Measurements from ENCODE around the gene SLC35A3. TPM values are rescaled to one million over a fixed set of nuclear protein-coding genes. Genes with fewer than 3 reads are reported as not detected.

The SLC35A3 gene
- total and polyA plus RNA-seq, 10 of the 15 experiments (the other 5 are each of a cell fraction or from before 2014, with no cell fraction given), result 3.6 to 24.3 (median 15.4) TPM

- SMC1A ChIA-PET (ENCODE audit: uncharacterized antibody, unreplicated experiment), result interaction anchor here (0.7 kb wide), 1 partner anchor 110 kb away, joined by 4 read pairs; no protein-coding TSS in a partner anchor
- no peak overlapping the region for H3K4me2 ChIP-seq (ENCODE audit: control insufficient read depth, insufficient read depth)
- no peaks in the 10 kb centered on the region for H3K36me3 ChIP-seq (ENCODE audit: control insufficient read depth in 2 of 2, insufficient read depth in 2 of 2, low read length in 1 of 2)
- H3K9ac ChIP-seq (ENCODE audit: control insufficient read depth, insufficient read depth, low read length), result no peak overlapping the region
- no peak for FAIRE-seq
- CTCF ChIA-PET, result no interaction called here
- peak; percentile 27; the same call in 1 of the 3 replicates for ATAC-seq
- RAD21 ChIA-PET (ENCODE audit: unreplicated experiment), result no interaction called here
- no peaks in the 10 kb centered on the region for H3K27me3 ChIP-seq (replicated peaks in 1 of 2; ENCODE audit: control insufficient read depth in 2 of 2, insufficient read depth in 2 of 2, low read length in 1 of 2)
- intact Hi-C loops (cut with micrococcal nuclease; ENCODE audit: unreplicated experiment) (no loop called here), in situ Hi-C loops (cut with MboI) (no loop called here)
- no peaks in the 10 kb centered on the region for H4K20me1 ChIP-seq (ENCODE audit: control insufficient read depth, insufficient read depth)
- no peak overlapping the region for H3K27ac ChIP-seq (ENCODE audit: control insufficient read depth, insufficient read depth)
- H3K4me1 ChIP-seq (ENCODE audit: control insufficient read depth, insufficient read depth, low read length), result no peaks in the 10 kb centered on the region; the same call in 1 of the 2 replicates
- no peak overlapping the region for H3K4me3 ChIP-seq
- 100% methylated on average over 1 of the region's 1 CpG for WGBS (ENCODE audit: insufficient coverage, insufficient replicate concordance, low lambda C conversion rate, missing lambda C conversion rate)
- TF ChIP-seq IKZF1 (conservative IDR thresholded peaks at IDR 0.05) (no peak), IKZF2 (IDR thresholded peaks at IDR 0.05) (no peak), ASH2L (IDR thresholded peaks at IDR 0.05; ENCODE audit: borderline replicate concordance, low read depth) (no peak), CHD2 (IDR thresholded peaks at IDR 0.05; ENCODE audit: borderline replicate concordance, low read depth, low read length) (no peak), RELB (IDR thresholded peaks at IDR 0.05; ENCODE audit: low read depth) (no peak), PKNOX1 (IDR thresholded peaks at IDR 0.05) (peak; percentile 73; the same call in 1 of the 2 replicates), POLR2A (IDR thresholded peaks at IDR 0.05; ENCODE audit: low read depth, low read length) (no peak), LARP7 (IDR thresholded peaks at IDR 0.05) (no peak)
- TF ChIP-seq, protein P1, sequence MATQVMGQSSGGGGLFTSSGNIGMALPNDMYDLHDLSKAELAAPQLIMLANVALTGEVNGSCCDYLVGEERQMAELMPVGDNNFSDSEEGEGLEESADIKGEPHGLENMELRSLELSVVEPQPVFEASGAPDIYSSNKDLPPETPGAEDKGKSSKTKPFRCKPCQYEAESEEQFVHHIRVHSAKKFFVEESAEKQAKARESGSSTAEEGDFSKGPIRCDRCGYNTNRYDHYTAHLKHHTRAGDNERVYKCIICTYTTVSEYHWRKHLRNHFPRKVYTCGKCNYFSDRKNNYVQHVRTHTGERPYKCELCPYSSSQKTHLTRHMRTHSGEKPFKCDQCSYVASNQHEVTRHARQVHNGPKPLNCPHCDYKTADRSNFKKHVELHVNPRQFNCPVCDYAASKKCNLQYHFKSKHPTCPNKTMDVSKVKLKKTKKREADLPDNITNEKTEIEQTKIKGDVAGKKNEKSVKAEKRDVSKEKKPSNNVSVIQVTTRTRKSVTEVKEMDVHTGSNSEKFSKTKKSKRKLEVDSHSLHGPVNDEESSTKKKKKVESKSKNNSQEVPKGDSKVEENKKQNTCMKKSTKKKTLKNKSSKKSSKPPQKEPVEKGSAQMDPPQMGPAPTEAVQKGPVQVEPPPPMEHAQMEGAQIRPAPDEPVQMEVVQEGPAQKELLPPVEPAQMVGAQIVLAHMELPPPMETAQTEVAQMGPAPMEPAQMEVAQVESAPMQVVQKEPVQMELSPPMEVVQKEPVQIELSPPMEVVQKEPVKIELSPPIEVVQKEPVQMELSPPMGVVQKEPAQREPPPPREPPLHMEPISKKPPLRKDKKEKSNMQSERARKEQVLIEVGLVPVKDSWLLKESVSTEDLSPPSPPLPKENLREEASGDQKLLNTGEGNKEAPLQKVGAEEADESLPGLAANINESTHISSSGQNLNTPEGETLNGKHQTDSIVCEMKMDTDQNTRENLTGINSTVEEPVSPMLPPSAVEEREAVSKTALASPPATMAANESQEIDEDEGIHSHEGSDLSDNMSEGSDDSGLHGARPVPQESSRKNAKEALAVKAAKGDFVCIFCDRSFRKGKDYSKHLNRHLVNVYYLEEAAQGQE (IDR thresholded peaks at IDR 0.05; ENCODE audit: low read depth, low read length), result no peak
- no peak overlapping the region for H2AFZ ChIP-seq (ENCODE audit: control insufficient read depth, low read depth, low read length)
- no peaks in the 10 kb centered on the region for H3K79me2 ChIP-seq (ENCODE audit: control insufficient read depth, insufficient read depth, low read length)
- no TSS peak for BruUV-seq (replicated peaks)
- H3K9me3 ChIP-seq (replicated peaks; ENCODE audit: control insufficient read depth, insufficient read depth, low read length), result no peaks in the 10 kb centered on the region; the same call in 2 of the 3 replicates
- POLR2A ChIA-PET, result interaction anchor here (1.2 kb wide), 1 partner anchor 11 kb away, joined by 3 read pairs; a partner anchor contains a TSS
- no peak for DNase-seq (ENCODE audit: low read depth, low spot score)
Measured at GRCh38 chr1:100027212-100027611, 57.4 kb downstream of the SLC35A3 start.
